Measurements from ENCODE around the gene MTTP. TPM values are rescaled to one million over a fixed set of nuclear protein-coding genes. Genes with fewer than 3 reads are reported as not detected.

The MTTP gene
- total RNA-seq, 2 donors from 2014 or later: 1.5 TPM; not detected in 1

DNA sequence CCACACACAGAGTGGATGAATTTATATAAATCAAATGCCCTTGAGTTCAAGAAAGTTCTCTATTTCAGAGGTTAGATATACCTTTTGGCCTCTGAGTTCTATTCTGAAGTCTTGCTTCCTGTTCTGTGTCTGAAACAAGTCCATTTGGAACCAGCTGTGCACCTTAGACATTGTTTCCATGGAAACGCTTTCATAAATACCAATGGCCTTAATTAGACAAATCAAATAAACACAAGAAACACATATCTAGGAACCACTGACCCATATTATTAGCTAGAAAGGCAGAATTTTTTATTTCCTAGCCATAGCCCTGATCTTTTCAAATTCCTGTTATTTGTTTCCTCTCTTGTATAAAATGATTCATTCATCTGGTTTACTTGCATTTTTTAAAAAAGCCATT lies 91.4 kb downstream of the MTTP start:
- Histone ChIP-seq H3K4me1 (replicated peaks) (no peaks in the 10 kb centered on the region), H3K27ac (no peak overlapping the region), H3K4me3 (no peak overlapping the region), H3K9me3 (no peaks in the 10 kb centered on the region), H3K27me3 (replicated peaks; ENCODE audit: insufficient read depth) (no peaks in the 10 kb centered on the region), H3K36me3 (no peaks in the 10 kb centered on the region)
- WGBS: 64% methylated on average over 1 of the region's 1 CpG
- intact Hi-C loops (cut with DNase I): no loop called here
- DNase-seq (ENCODE audit: low spot score): no peak
- no peak for TF ChIP-seq POLR2AphosphoS5 (IDR thresholded peaks at IDR 0.05)
- TF ChIP-seq CTCF (IDR thresholded peaks at IDR 0.05): no peak
- no peak for TF ChIP-seq POLR2A (IDR thresholded peaks at IDR 0.05)

- H3K27ac ChIP-seq: no peak overlapping the region
- no peak overlapping the region for H3K4me3 ChIP-seq
- WGBS: 50% methylated on average over 1 of the region's 1 CpG
- no peaks in the 10 kb centered on the region for H3K4me1 ChIP-seq (replicated peaks)
- intact Hi-C loops (cut with DNase I): no loop called here
- DNase-seq (ENCODE audit: low spot score): no peak
- H3K27me3 ChIP-seq (replicated peaks; ENCODE audit: insufficient read depth): no peaks in the 10 kb centered on the region
- no peaks in the 10 kb centered on the region for H3K36me3 ChIP-seq
- TF ChIP-seq POLR2A (IDR thresholded peaks at IDR 0.05) (no peak), POLR2AphosphoS5 (IDR thresholded peaks at IDR 0.05) (no peak), CTCF (IDR thresholded peaks at IDR 0.05) (no peak)
- H3K9me3 ChIP-seq: no peaks in the 10 kb centered on the region
These were observed 93.8 kb downstream of the MTTP start for GRCh38 chr4:99668472-99668871.

DNA sequence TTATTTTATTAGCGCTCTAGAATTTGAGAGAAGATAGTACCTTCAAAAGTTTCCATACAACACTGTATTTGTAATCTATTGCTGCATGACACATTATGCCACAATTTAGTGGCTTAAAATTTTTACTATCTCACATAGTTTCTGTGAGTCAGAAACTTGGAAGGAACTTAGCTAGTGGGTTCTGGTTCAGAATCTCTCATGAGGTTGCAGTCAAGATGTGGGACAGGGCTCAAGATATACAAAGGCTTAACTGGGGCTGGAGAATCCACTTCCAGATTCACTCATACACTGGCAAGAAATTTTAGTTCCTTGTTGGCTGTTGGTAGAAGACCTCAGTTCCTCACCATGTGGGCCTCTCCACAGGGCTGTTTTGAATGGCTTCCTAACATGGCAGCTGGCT lies 94.5 kb downstream of the MTTP start:
- Histone ChIP-seq H3K4me1 (replicated peaks) (no peaks in the 10 kb centered on the region), H3K4me3 (no peak overlapping the region), H3K36me3 (no peaks in the 10 kb centered on the region), H3K27me3 (replicated peaks; ENCODE audit: insufficient read depth) (no peaks in the 10 kb centered on the region), H3K27ac (no peak overlapping the region), H3K9me3 (no peaks in the 10 kb centered on the region)
- TF ChIP-seq POLR2A (IDR thresholded peaks at IDR 0.05) (no peak), POLR2AphosphoS5 (IDR thresholded peaks at IDR 0.05) (no peak), CTCF (IDR thresholded peaks at IDR 0.05) (no peak)
- intact Hi-C loops (cut with DNase I): no loop called here
- no peak for DNase-seq (ENCODE audit: low spot score)
- 95% methylated on average over 1 of the region's 1 CpG for WGBS

- DNase-seq (ENCODE audit: low spot score): no peak
- no peak for TF ChIP-seq POLR2A (IDR thresholded peaks at IDR 0.05)
- no peak for TF ChIP-seq POLR2AphosphoS5 (IDR thresholded peaks at IDR 0.05)
- TF ChIP-seq CTCF (IDR thresholded peaks at IDR 0.05): no peak
- H3K27me3 ChIP-seq (replicated peaks; ENCODE audit: insufficient read depth): no peaks in the 10 kb centered on the region
- intact Hi-C loops (cut with DNase I): loop anchor here (5.0 kb wide), 1 partner anchor 52 kb away; no protein-coding TSS in a partner anchor
- no peaks in the 10 kb centered on the region for H3K9me3 ChIP-seq
- no peak overlapping the region for H3K27ac ChIP-seq
- H3K4me3 ChIP-seq: no peak overlapping the region
- 64% methylated on average over 5 of the region's 5 CpGs for WGBS
- no peaks in the 10 kb centered on the region for H3K4me1 ChIP-seq (replicated peaks)
- no peaks in the 10 kb centered on the region for H3K36me3 ChIP-seq
These were observed 95.9 kb downstream of the MTTP start for GRCh38 chr4:99670409-99671073.

Other genes starting within 250 kb of the MTTP start
- gene ADH1C, start 222.1 kb upstream of the MTTP start, total RNA-seq: 10 to 100 TPM in 1 of 2 donors, 1 to 10 TPM in 1; 1.7 to 14.5 TPM
- under 1 TPM in 1 of 2 donors, not detected in 1; 0.64 TPM for gene ADH7, start 139.5 kb upstream of the MTTP start, total RNA-seq
- 1 to 10 TPM in 1 of 2 donors, not detected in 1; 2.0 TPM for gene C4orf17, start 63.8 kb upstream of the MTTP start, total RNA-seq
- 1 to 10 TPM; 7.2 to 8.0 TPM for gene TRMT10A, start 10.8 kb upstream of the MTTP start, total RNA-seq
- under 1 TPM; 0.32 to 0.62 TPM for gene C4orf54, start 83.0 kb downstream of the MTTP start, total RNA-seq
- gene DAPP1, start 242.0 kb downstream of the MTTP start, total RNA-seq: 1 to 10 TPM; 1.1 to 2.0 TPM